HepG2 (cell line): ENCODE measurements around the gene PRKCZ. TPM values are rescaled to one million over a fixed set of nuclear protein-coding genes. Genes with fewer than 3 reads are reported as not detected.

Experiments used
- ATAC-seq: fragments of 200-7000 bp; cut with Tn5 transposase; 3 replicates; pipeline ENCODE4 v1.9.1; 2020; ENCODE audit warnings: mild to moderate bottlenecking, moderate library complexity
- BruUV-seq: library from RNA; stranded (reverse); fragments of 400-500 nt; replicated peaks from 2 replicates; lab custom pipeline; 2021; lab: Mats Ljungman, UMichigan
- CTCF ChIA-PET: fragments of 300-600 bp; formaldehyde crosslinking; extraction: SDS; loops from one replicate; lab custom pipeline; 2021; ENCODE audit warnings: low total read pairs, inconsistent platforms, low intra/inter-chr PET ratio; lab: Yijun Ruan, JAX
- POLR2A ChIA-PET: fragments of 350-600 bp; sonication (Branson Sonifier 250); formaldehyde crosslinking; loops from one replicate; lab custom pipeline; 2020; ENCODE audit warnings: antibody characterized with exemption, inconsistent platforms; lab: Yijun Ruan, JAX
- DNase-seq: peaks from one replicate; pipeline ENCODE4 v3.0.0-alpha.2; 2015; ENCODE audit warnings: low spot score
- FAIRE-seq: peaks from 3 replicates; lab custom pipeline; 2011; peaks lifted over from hg19 to GRCh38; lab: Jason Lieb, UNC
- H2AFZ ChIP-seq: one replicate; pipeline ENCODE4 v1.6.1; 2011; ENCODE audit warnings: low read length, inconsistent platforms
- H3K27ac ChIP-seq: fragments of 300-600 bp; 3 replicates; pipeline ENCODE4 v1.8.0; 2011; ENCODE audit warnings: mixed run types, mild to moderate bottlenecking, mixed read lengths, low read length, inconsistent platforms; ENCODE audit not compliant: insufficient read depth; ENCODE audit errors: extremely low read length
- H3K27me3 ChIP-seq, 2 experiments: fragments of 200-600 bp in 1 of 2; 2 replicates in 1 of 2; 3 replicates in 1 of 2; pipeline versions ENCODE4 v1.6.0 to v1.8.0; 2011; ENCODE audit warnings: low read length in 2 of 2, mild to moderate bottlenecking in 2 of 2, moderate library complexity in 2 of 2, inconsistent platforms in 1 of 2; ENCODE audit not compliant: insufficient read depth in 2 of 2, control insufficient read depth in 1 of 2
- H3K36me3 ChIP-seq, 2 experiments: fragments of 200-600 bp in 1 of 2; replicated peaks in 1 of 2; 2 replicates in 1 of 2; 3 replicates in 1 of 2; pipeline versions ENCODE4 v1.5.1 to v1.8.0; 2011; ENCODE audit warnings: low read length in 2 of 2, inconsistent platforms in 1 of 2; ENCODE audit not compliant: insufficient read depth in 2 of 2, control insufficient read depth in 1 of 2
- H3K4me1 ChIP-seq: 2 replicates; pipeline ENCODE4 v1.5.1; 2012; ENCODE audit warnings: low read length, inconsistent platforms; ENCODE audit not compliant: insufficient read depth
- H3K4me2 ChIP-seq: 2 replicates; pipeline ENCODE4 v1.6.0; 2011; ENCODE audit warnings: low read depth, low read length, inconsistent platforms
- H3K4me3 ChIP-seq, 3 experiments: fragments of 200-600 bp in 1 of 3; sonication (generic), shearing (Covaris generic) in 1 of 3; replicated peaks in 1 of 3; 2 replicates each; pipeline ENCODE4 v1.5.1; 2011 to 2016; ENCODE audit warnings: low read length in 3 of 3, inconsistent platforms in 2 of 3, low read depth in 2 of 3, mild to moderate bottlenecking in 2 of 3, control low read depth in 1 of 3, mixed read lengths in 1 of 3; ENCODE audit not compliant: insufficient read depth in 1 of 3
- H3K79me2 ChIP-seq: one replicate; pipeline ENCODE4 v1.6.1; 2011; ENCODE audit warnings: low read length, inconsistent platforms; ENCODE audit not compliant: insufficient read depth
- H3K9ac ChIP-seq: 2 replicates; pipeline ENCODE4 v1.6.0; 2011; ENCODE audit warnings: mild to moderate bottlenecking, low read depth, low read length, inconsistent platforms; ENCODE audit not compliant: insufficient read depth
- H3K9me3 ChIP-seq: 2 replicates; pipeline ENCODE4 v1.5.1; 2012; ENCODE audit warnings: mild to moderate bottlenecking, low read length
- H4K20me1 ChIP-seq: 2 replicates; pipeline ENCODE4 v1.6.0; 2011; ENCODE audit warnings: inconsistent platforms, mild to moderate bottlenecking, low read length, moderate library complexity; ENCODE audit not compliant: insufficient read depth
- ARID4A ChIP-seq: sonication (generic); formaldehyde crosslinking; IDR thresholded peaks from 2 replicates; pipeline ENCODE4 v1.5.0; 2020; ENCODE audit warnings: mild to moderate bottlenecking, missing genetic modification reagents, borderline replicate concordance
- ARNT2 ChIP-seq: sonication (generic); formaldehyde crosslinking; IDR thresholded peaks from 2 replicates; pipeline ENCODE4 v1.8.0; 2022; ENCODE audit warnings: mild to moderate bottlenecking, low read depth, missing genetic modification reagents, moderate library complexity
- BRCA1 ChIP-seq: sonication (generic); formaldehyde crosslinking; IDR thresholded peaks from 2 replicates; pipeline ENCODE4 v1.4.0; 2020; ENCODE audit warnings: missing genetic modification reagents
- FOXO1 ChIP-seq: sonication (generic); formaldehyde crosslinking; IDR thresholded peaks from 2 replicates; pipeline ENCODE4 v1.4.0; 2020; ENCODE audit warnings: missing genetic modification reagents
- GPN1 ChIP-seq: sonication (generic); formaldehyde crosslinking; IDR thresholded peaks from 2 replicates; pipeline ENCODE4 v1.5.1; 2020; ENCODE audit warnings: missing genetic modification reagents, borderline replicate concordance
- HMG20A ChIP-seq: IDR thresholded peaks from 2 replicates; pipeline ENCODE4 v1.6.1; 2016; ENCODE audit warnings: borderline replicate concordance
- KLF16 ChIP-seq, 2 experiments: sonication (generic) in 1 of 2; formaldehyde crosslinking in 1 of 2; IDR thresholded peaks; 2 replicates each; pipeline versions ENCODE4 v1.6.1 to v1.8.0; 2016 to 2023; ENCODE audit warnings: missing genetic modification reagents in 2 of 2, missing compliant biosample characterization in 1 of 2
- NR0B2 ChIP-seq: sonication (generic); formaldehyde crosslinking; IDR thresholded peaks from 2 replicates; pipeline ENCODE4 v1.4.0; 2020; ENCODE audit warnings: mild to moderate bottlenecking, missing genetic modification reagents
- TAF15 ChIP-seq: fragments of 200-400 bp; formaldehyde crosslinking; IDR thresholded peaks from one replicate; pipeline ENCODE4 v1.6.1; 2018; ENCODE audit warnings: mild to moderate bottlenecking, low read depth, low read length; ENCODE audit not compliant: poor library complexity, severe bottlenecking
- ZNF143 ChIP-seq: sonication (generic); formaldehyde crosslinking; IDR thresholded peaks from 2 replicates; pipeline ENCODE4 v1.4.0; 2020; ENCODE audit warnings: missing genetic modification reagents
- ZNF296 ChIP-seq: sonication (generic); formaldehyde crosslinking; conservative IDR thresholded peaks from 2 replicates; pipeline ENCODE4 v1.5.0; 2020; ENCODE audit warnings: mild to moderate bottlenecking, missing genetic modification reagents
- ZNF678 ChIP-seq: sonication (generic); formaldehyde crosslinking; IDR thresholded peaks from 2 replicates; pipeline ENCODE4 v1.4.0; 2020; ENCODE audit warnings: mild to moderate bottlenecking, missing genetic modification reagents
- ZNF710 ChIP-seq: sonication (generic); formaldehyde crosslinking; IDR thresholded peaks from 2 replicates; pipeline ENCODE4 v1.5.0; 2020; ENCODE audit warnings: mild to moderate bottlenecking, missing genetic modification reagents, borderline replicate concordance
- ZSCAN9 ChIP-seq: IDR thresholded peaks from 2 replicates; pipeline ENCODE4 v1.6.1; 2016; ENCODE audit warnings: borderline replicate concordance
- WGBS: methylation state at CpG from one replicate; pipeline ENCODE4 v1.1.6; 2017; ENCODE audit warnings: low lambda C conversion rate; 5-methylcytosine and 5-hydroxymethylcytosine counted together
- in situ Hi-C: cut with HindIII; loops from 2 replicates; pipeline ENCODE4 v1.10.0; 2017; ENCODE audit warnings: low pct_unique_long_range_greater_than_20kb; ENCODE audit not compliant: extremely low pct_ligation_motif_present
- intact Hi-C: fragments of 100-400 bp; cut with micrococcal nuclease; formaldehyde crosslinking; loops from one replicate; pipeline ENCODE4 v1.10.0; 2022; ENCODE audit not compliant: unreplicated experiment
- polyA plus RNA-seq, 8 experiments: library from polyadenylated mRNA; depleted of rRNA in 3 of 8; stranded (reverse) in 7 of 8; unstranded in 1 of 8; fragments of >200 nt; fragmentation: Illumina TruSeq in 4 of 8; extraction: Trizol in 4 of 8; gene quantifications; 2 replicates each; pipeline versions ENCODE4 v1.2.1 to v1.2.3, GENCODE V29; 2011 to 2016; ENCODE audit warnings: low read depth in 4 of 8, missing spikeins in 1 of 8, mixed read lengths in 1 of 8; ENCODE audit not compliant: insufficient read depth in 1 of 8
- total RNA-seq, 5 experiments: library from RNA; depleted of rRNA; stranded (reverse); fragments of >200 nt; fragmentation: Illumina TruSeq; extraction: Trizol; gene quantifications; 2 replicates each; pipeline ENCODE4 v1.2.3, GENCODE V29; 2016; ENCODE audit warnings: low read depth in 1 of 5

Gene PRKCZ
- total and polyA plus RNA-seq, 2 of the 13 experiments (the other 11 are each of a cell fraction or from before 2014, with no cell fraction given): 34.7 to 85.2 TPM

GRCh38 chr1:2060535-2060934, 10.3 kb downstream of the PRKCZ start (continued):
- TF ChIP-seq ARID4A (CRISPR knock-in tag) (no peak), ZNF296 (CRISPR knock-in tag) (no peak), NR0B2 (no peak), HMG20A (no peak)

GRCh38 chr1:2061065-2061778, 11.0 kb downstream of the PRKCZ start:
- ChIA-PET POLR2A (no interaction called here), CTCF (no interaction called here)
- DNase-seq (no peak), ATAC-seq (no peak), FAIRE-seq (no peak)
- Histone ChIP-seq H2AFZ (no peak overlapping the region), H3K9me3 (no peaks in the 10 kb centered on the region), H3K36me3 (peaks cover 9 to 41% of the 10 kb centered on the region in 2 experiments; a peak in 4 of 5 replicates), H3K27ac (no peak overlapping the region), H3K4me3 (no peak overlapping the region), H3K9ac (no peak overlapping the region), H4K20me1 (no peaks in the 10 kb centered on the region), H3K79me2 (peaks cover 8% of the 10 kb centered on the region), H3K4me2 (no peak overlapping the region), H3K4me1 (no peaks in the 10 kb centered on the region), H3K27me3 (no peaks in the 10 kb centered on the region)
- in situ Hi-C loops: no loop called here
- intact Hi-C loops: no loop called here
- no peak for TF ChIP-seq ZSCAN9 (CRISPR knock-in tag)
- TF ChIP-seq FOXO1: no peak
- TF ChIP-seq KLF16 (CRISPR knock-in tag; IDR thresholded peaks at IDR 0.05): no peak
- TF ChIP-seq ARNT2 (CRISPR knock-in tag): no peak
- no peak for TF ChIP-seq GPN1 (CRISPR knock-in tag)
- TF ChIP-seq ZNF678 (CRISPR knock-in tag): no peak
- no peak for TF ChIP-seq BRCA1 (CRISPR knock-in tag)
- TF ChIP-seq ZNF143 (CRISPR knock-in tag): no peak
- no peak for TF ChIP-seq ZNF710 (CRISPR knock-in tag)
- TF ChIP-seq TAF15: no peak
- WGBS: 96% methylated on average over 21 of the region's 28 CpGs
- BruUV-seq: no TSS peak
